MM.1S (cell line): ENCODE data around the gene CCDC192.
A peak's percentile ranks its signal among the peaks of the same experiment; 100 is the strongest.

ENCODE experiments used
- DNase-seq: peaks from one replicate; pipeline ENCODE4 v3.0.0-alpha.2; 2015
- H2AFZ ChIP-seq: fragments of 300-600 bp; sonication (generic); 2 replicates; pipeline ENCODE4 v1.6.0; 2016; ENCODE audit warnings: antibody characterized with exemption, low read length
- H3F3A ChIP-seq: fragments of 300-600 bp; sonication (generic); 2 replicates; pipeline ENCODE4 v1.6.1; 2016; ENCODE audit warnings: mild to moderate bottlenecking, antibody characterized with exemption, low read length, moderate library complexity, mixed read lengths; ENCODE audit not compliant: insufficient read depth
- H3K27ac ChIP-seq: fragments of 300-600 bp; sonication (generic); 2 replicates; pipeline ENCODE4 v1.5.1; 2016; ENCODE audit warnings: mild to moderate bottlenecking, low read length
- H3K27me3 ChIP-seq: fragments of 300-600 bp; sonication (generic); replicated peaks from 2 replicates; pipeline ENCODE4 v1.6.0; 2016; ENCODE audit warnings: low read length; ENCODE audit not compliant: insufficient read depth
- H3K36me3 ChIP-seq: fragments of 300-600 bp; sonication (generic); replicated peaks from 2 replicates; pipeline ENCODE4 v1.6.1; 2016; ENCODE audit warnings: mild to moderate bottlenecking, low read length, mixed read lengths; ENCODE audit not compliant: insufficient read depth
- H3K4me1 ChIP-seq: fragments of 300-600 bp; sonication (generic); 2 replicates; pipeline ENCODE4 v1.6.1; 2016; ENCODE audit warnings: low read length, mixed read lengths
- H3K4me2 ChIP-seq: fragments of 300-600 bp; sonication (generic); 2 replicates; pipeline ENCODE4 v1.6.0; 2016; ENCODE audit warnings: low read depth, low read length
- H3K4me3 ChIP-seq: fragments of 300-600 bp; sonication (generic); 2 replicates; pipeline ENCODE4 v1.5.1; 2016; ENCODE audit warnings: low read length, mixed read lengths
- H3K79me2 ChIP-seq: fragments of 300-600 bp; sonication (generic); 2 replicates; pipeline ENCODE4 v1.6.1; 2016; ENCODE audit warnings: mixed run types, low read length, mixed read lengths
- H3K9ac ChIP-seq: fragments of 300-600 bp; sonication (generic); 2 replicates; pipeline ENCODE4 v1.6.1; 2016; ENCODE audit warnings: low read length, mixed read lengths
- H3K9me2 ChIP-seq: fragments of 300-600 bp; sonication (generic); replicated peaks from 2 replicates; pipeline ENCODE4 v1.6.1; 2016; ENCODE audit warnings: mild to moderate bottlenecking, low read length, mixed read lengths; ENCODE audit not compliant: insufficient read depth
- H3K9me3 ChIP-seq: fragments of 300-600 bp; sonication (generic); replicated peaks from 2 replicates; pipeline ENCODE4 v1.6.1; 2016; ENCODE audit warnings: mild to moderate bottlenecking, low read length, mixed read lengths; ENCODE audit not compliant: insufficient read depth
- H4K20me1 ChIP-seq: fragments of 300-600 bp; sonication (generic); 2 replicates; pipeline ENCODE4 v1.6.1; 2016; ENCODE audit warnings: mild to moderate bottlenecking, low read length, moderate library complexity, mixed read lengths; ENCODE audit not compliant: insufficient read depth
- EZH2 ChIP-seq: fragments of 300-600 bp; sonication (generic); optimal IDR thresholded peaks from 2 replicates; pipeline ENCODE3; 2017; ENCODE audit warnings: low read depth, mild to moderate bottlenecking, antibody characterized with exemption, low read length, mixed read lengths
- EZH2phosphoT487 ChIP-seq: fragments of 300-600 bp; sonication (generic); IDR thresholded peaks from 2 replicates; pipeline ENCODE4 v1.6.1; 2018; ENCODE audit warnings: antibody characterized with exemption, low read length
- TF ChIP-seq, protein P1 (sequence below): fragments of 300-600 bp; sonication (generic); IDR thresholded peaks from 2 replicates; pipeline ENCODE4 v1.5.1; 2016; ENCODE audit warnings: antibody characterized with exemption, low read length, mixed read lengths

CCDC192 gene

DNA sequence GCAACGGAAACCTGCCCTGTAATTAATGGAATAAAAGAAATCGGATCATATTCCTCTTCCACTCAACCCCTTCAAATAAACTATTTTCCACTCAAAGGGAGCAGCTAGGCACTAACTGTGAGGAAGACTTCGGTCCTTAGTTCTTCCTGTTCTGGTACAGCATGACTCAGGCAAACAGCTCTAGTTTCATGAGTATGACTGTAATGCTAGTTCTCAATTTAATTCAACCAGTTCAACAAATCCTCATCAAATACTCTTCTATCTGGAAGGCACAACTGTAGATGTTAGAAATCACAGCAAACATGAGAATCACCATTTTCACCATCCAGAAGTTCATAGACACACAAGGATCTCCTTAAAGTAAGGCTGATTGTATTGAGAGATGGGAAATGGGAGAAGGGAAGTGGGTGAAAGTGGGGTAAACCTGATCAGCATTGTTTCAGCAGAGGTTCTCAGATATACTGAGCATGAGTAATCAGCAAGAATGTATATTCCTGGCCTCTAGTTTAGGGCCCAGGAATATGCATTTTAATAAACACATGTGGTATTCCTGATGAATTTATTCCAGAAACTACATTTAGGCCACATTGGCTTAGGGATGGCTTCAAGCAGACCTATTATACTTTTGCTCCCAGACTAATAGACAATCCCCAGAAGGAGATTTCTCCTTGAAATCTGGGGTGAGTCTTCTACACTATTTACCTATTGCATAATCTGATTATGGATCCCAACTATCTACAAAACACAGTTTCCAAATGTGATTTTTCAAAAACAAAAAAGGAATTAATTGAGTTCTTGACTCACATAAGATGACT, 239.3 kb downstream of the CCDC192 start:
- H3K4me1 ChIP-seq = peaks cover 17% of the 10 kb centered on the region
- H3K9ac ChIP-seq = no peak overlapping the region
- H3K9me2 ChIP-seq = no peaks in the 10 kb centered on the region
- TF ChIP-seq EZH2 = no peak
- H3K36me3 ChIP-seq = no peaks in the 10 kb centered on the region
- no peak for DNase-seq
- no peaks in the 10 kb centered on the region for H3K79me2 ChIP-seq
- no peaks in the 10 kb centered on the region; the same call in 1 of the 2 replicates for H3K27me3 ChIP-seq
- peak overlapping the region; percentile 14; the same call in 1 of the 2 replicates for H3K4me2 ChIP-seq
- H3K4me3 ChIP-seq = no peak overlapping the region; the same call in 1 of the 2 replicates
- H4K20me1 ChIP-seq = no peaks in the 10 kb centered on the region
- no peak overlapping the region for H2AFZ ChIP-seq
- peaks cover 4% of the 10 kb centered on the region; the same call in 1 of the 2 replicates for H3F3A ChIP-seq
- H3K27ac ChIP-seq = no peak overlapping the region
- H3K9me3 ChIP-seq = no peaks in the 10 kb centered on the region

DNA sequence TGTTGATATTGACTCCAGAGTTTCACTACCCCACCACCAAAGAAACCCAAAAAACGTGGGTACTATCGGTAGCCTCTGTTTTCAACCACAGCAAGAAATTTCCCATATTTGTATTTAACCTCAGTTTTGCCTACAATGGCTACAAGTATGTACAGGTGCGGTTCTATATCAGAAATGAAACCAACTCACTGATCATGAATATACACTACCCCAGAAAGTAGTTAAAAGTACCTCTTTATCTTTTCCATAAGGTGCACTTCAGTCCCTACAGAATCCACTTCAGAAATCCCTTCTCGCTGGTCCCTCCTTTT, 239.8 kb downstream of the CCDC192 start:
- no peaks in the 10 kb centered on the region for H3K9me2 ChIP-seq
- no peaks in the 10 kb centered on the region for H3K9me3 ChIP-seq
- H3K4me1 ChIP-seq = peaks cover 17% of the 10 kb centered on the region
- peak overlapping the region; percentile 18; the same call in 1 of the 2 replicates for H3K4me3 ChIP-seq
- peak overlapping the region; percentile 56 for H3K4me2 ChIP-seq
- H3K9ac ChIP-seq = no peak overlapping the region
- H3K27me3 ChIP-seq = no peaks in the 10 kb centered on the region; the same call in 1 of the 2 replicates
- H3K79me2 ChIP-seq = no peaks in the 10 kb centered on the region
- H3F3A ChIP-seq = peaks cover 4% of the 10 kb centered on the region; the same call in 1 of the 2 replicates
- TF ChIP-seq, protein P1, sequence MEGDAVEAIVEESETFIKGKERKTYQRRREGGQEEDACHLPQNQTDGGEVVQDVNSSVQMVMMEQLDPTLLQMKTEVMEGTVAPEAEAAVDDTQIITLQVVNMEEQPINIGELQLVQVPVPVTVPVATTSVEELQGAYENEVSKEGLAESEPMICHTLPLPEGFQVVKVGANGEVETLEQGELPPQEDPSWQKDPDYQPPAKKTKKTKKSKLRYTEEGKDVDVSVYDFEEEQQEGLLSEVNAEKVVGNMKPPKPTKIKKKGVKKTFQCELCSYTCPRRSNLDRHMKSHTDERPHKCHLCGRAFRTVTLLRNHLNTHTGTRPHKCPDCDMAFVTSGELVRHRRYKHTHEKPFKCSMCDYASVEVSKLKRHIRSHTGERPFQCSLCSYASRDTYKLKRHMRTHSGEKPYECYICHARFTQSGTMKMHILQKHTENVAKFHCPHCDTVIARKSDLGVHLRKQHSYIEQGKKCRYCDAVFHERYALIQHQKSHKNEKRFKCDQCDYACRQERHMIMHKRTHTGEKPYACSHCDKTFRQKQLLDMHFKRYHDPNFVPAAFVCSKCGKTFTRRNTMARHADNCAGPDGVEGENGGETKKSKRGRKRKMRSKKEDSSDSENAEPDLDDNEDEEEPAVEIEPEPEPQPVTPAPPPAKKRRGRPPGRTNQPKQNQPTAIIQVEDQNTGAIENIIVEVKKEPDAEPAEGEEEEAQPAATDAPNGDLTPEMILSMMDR = no peak
- TF ChIP-seq EZH2phosphoT487 (no peak), EZH2 (no peak)
- no peaks in the 10 kb centered on the region for H4K20me1 ChIP-seq
- peak; percentile 79 for DNase-seq
- H3K36me3 ChIP-seq = no peaks in the 10 kb centered on the region
- no peak overlapping the region for H2AFZ ChIP-seq
- no peak overlapping the region for H3K27ac ChIP-seq

DNA sequence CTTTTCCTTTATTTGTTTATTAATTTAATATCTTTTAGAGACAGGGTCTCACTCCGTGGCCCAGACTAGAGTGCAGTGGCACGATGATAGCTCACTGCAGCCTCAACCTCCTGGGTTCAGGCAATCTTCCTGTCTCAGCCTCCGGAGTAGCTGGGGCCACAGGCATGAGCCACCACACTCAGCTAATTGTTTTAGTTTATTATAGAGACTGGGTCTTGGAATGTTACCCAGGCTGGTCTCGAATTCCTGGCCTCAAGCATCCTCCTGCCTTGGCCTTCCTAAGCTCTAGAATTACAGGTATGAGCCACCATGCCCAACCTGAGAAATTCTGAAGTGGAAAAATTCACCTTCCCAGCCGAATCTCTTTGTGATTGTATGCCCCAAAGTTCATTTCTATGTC, 240.9 kb downstream of the CCDC192 start:
- DNase-seq = no peak

More for the DNA sequence above, 240.9 kb downstream of the CCDC192 start:
- Histone ChIP-seq H3F3A (peaks cover 4% of the 10 kb centered on the region; the same call in 1 of the 2 replicates), H3K4me1 (peaks cover 17% of the 10 kb centered on the region), H4K20me1 (no peaks in the 10 kb centered on the region), H3K79me2 (no peaks in the 10 kb centered on the region), H3K9me2 (no peaks in the 10 kb centered on the region), H3K27ac (no peak overlapping the region), H3K4me2 (no peak overlapping the region), H3K27me3 (no peaks in the 10 kb centered on the region; the same call in 1 of the 2 replicates), H3K9ac (no peak overlapping the region), H3K4me3 (no peak overlapping the region), H3K9me3 (no peaks in the 10 kb centered on the region), H2AFZ (no peak overlapping the region), H3K36me3 (no peaks in the 10 kb centered on the region)
- TF ChIP-seq EZH2 (no peak), EZH2phosphoT487 (no peak)
- TF ChIP-seq, protein P1 = no peak
